K562 (cell line): Measurements from ENCODE around the gene UBE2B. TPM values are rescaled to one million over a fixed set of nuclear protein-coding genes. Genes with fewer than 3 reads are reported as not detected.

Experiments
- ATF1 ChIP-seq, 2 experiments: fragments of 450-650 bp in 1 of 2; IDR thresholded peaks; 2 replicates each; pipeline ENCODE4 v1.6.1; 2016; ENCODE audit warnings: missing compliant biosample characterization in 1 of 2, missing genetic modification characterization in 1 of 2
- BHLHE40 ChIP-seq: IDR thresholded peaks from 2 replicates; pipeline ENCODE4 v1.6.1; 2011; ENCODE audit warnings: low read length, improper control_type of control experiment
- CBX3 ChIP-seq, 2 experiments: IDR thresholded peaks; 1 replicate in 1 of 2; 2 replicates in 1 of 2; pipeline ENCODE4 v1.6.1; 2012; ENCODE audit warnings: inconsistent platforms in 2 of 2, low read length in 2 of 2, borderline replicate concordance in 1 of 2, control low read depth in 1 of 2
- ERF ChIP-seq: fragments of 450-650 bp; formaldehyde crosslinking; IDR thresholded peaks from 2 replicates; pipeline ENCODE4 v1.4.0; 2020; ENCODE audit warnings: mild to moderate bottlenecking, mixed read lengths
- ETV1 ChIP-seq: fragments of 450-650 bp; conservative IDR thresholded peaks from 2 replicates; pipeline ENCODE4 v1.6.1; 2016; ENCODE audit warnings: missing genetic modification characterization, control low read depth, low read depth, missing compliant biosample characterization
- FIP1L1 ChIP-seq: fragments of 200-400 bp; formaldehyde crosslinking; IDR thresholded peaks from 2 replicates; pipeline ENCODE4 v1.6.1; 2018; ENCODE audit warnings: mild to moderate bottlenecking, low read depth, low read length; ENCODE audit not compliant: poor library complexity, severe bottlenecking
- HLTF ChIP-seq: fragments of 450-650 bp; IDR thresholded peaks from 2 replicates; pipeline ENCODE4 v1.6.1; 2016
- JUNB ChIP-seq: fragments of 450-650 bp; formaldehyde crosslinking; conservative IDR thresholded peaks from 2 replicates; pipeline ENCODE4 v1.4.0; 2020; ENCODE audit warnings: mild to moderate bottlenecking
- KAT2B ChIP-seq: IDR thresholded peaks from one replicate; pipeline ENCODE4 v1.6.1; 2012; ENCODE audit warnings: low read depth, mild to moderate bottlenecking, control low read depth, inconsistent platforms, low read length, moderate library complexity
- KLF16 ChIP-seq: IDR thresholded peaks from 2 replicates; pipeline ENCODE4 v1.6.1; 2016; ENCODE audit warnings: antibody characterized with exemption
- MNT ChIP-seq, 2 experiments: fragments of 450-650 bp; conservative IDR thresholded peaks; 2 replicates each; pipeline ENCODE4 v1.6.1; 2017; ENCODE audit warnings: mild to moderate bottlenecking in 2 of 2, moderate library complexity in 2 of 2
- MYNN ChIP-seq, 2 experiments: sonication (generic); formaldehyde crosslinking in 1 of 2; IDR thresholded peaks; 2 replicates each; pipeline versions ENCODE4 v1.5.0 to v1.6.1; 2016 to 2020; ENCODE audit warnings: antibody characterized with exemption in 1 of 2, missing genetic modification reagents in 1 of 2
- NCOA4 ChIP-seq: fragments of 450-650 bp; IDR thresholded peaks from 2 replicates; pipeline ENCODE4 v1.6.1; 2018; ENCODE audit warnings: mild to moderate bottlenecking; ENCODE audit not compliant: partially characterized antibody
- NRF1 ChIP-seq, 2 experiments: fragments of 450-650 bp; IDR thresholded peaks in 1 of 2; conservative IDR thresholded peaks in 1 of 2; 2 replicates each; pipeline ENCODE4 v1.6.1; 2014; ENCODE audit warnings: mild to moderate bottlenecking in 2 of 2
- RB1 ChIP-seq: fragments of 450-650 bp; IDR thresholded peaks from 2 replicates; pipeline ENCODE4 v1.6.1; 2017; ENCODE audit warnings: low read depth, mild to moderate bottlenecking
- SIRT6 ChIP-seq: IDR thresholded peaks from one replicate; pipeline ENCODE4 v1.6.1; 2012; ENCODE audit warnings: low read depth, mild to moderate bottlenecking, control low read depth, inconsistent platforms, low read length, moderate library complexity
- SMARCA4 ChIP-seq: fragments of 450-650 bp; IDR thresholded peaks from 2 replicates; pipeline ENCODE4 v1.6.1; 2016
- SMARCB1 ChIP-seq: IDR thresholded peaks from 2 replicates; pipeline ENCODE4 v1.6.1; 2011; ENCODE audit warnings: improper control_type of control experiment, low read depth; ENCODE audit not compliant: insufficient read length
- STAT5A ChIP-seq: IDR thresholded peaks from 2 replicates; pipeline ENCODE4 v1.6.1; 2012; ENCODE audit warnings: low read length, inconsistent platforms, borderline replicate concordance
- TAF9B ChIP-seq: fragments of 450-650 bp; IDR thresholded peaks from 2 replicates; pipeline ENCODE4 v1.6.1; 2018; ENCODE audit warnings: mild to moderate bottlenecking; ENCODE audit not compliant: partially characterized antibody
- YY1 ChIP-seq, 3 experiments: IDR thresholded peaks; 2 replicates each; pipeline ENCODE4 v1.6.1; 2011; ENCODE audit warnings: low read length in 2 of 3, mild to moderate bottlenecking in 2 of 3, moderate library complexity in 2 of 3, borderline replicate concordance in 1 of 3, control low read depth in 1 of 3, low read depth in 1 of 3; ENCODE audit not compliant: insufficient read depth in 3 of 3, insufficient replicate concordance in 2 of 3, control insufficient read depth in 1 of 3, insufficient read length in 1 of 3; ENCODE audit errors: extremely low read depth in 1 of 3
- ZNF140 ChIP-seq: fragments of 250-450 bp; sonication (Bioruptor Pico); IDR thresholded peaks from 2 replicates; pipeline ENCODE4 v1.8.0; 2021; ENCODE audit warnings: moderate library complexity, mild to moderate bottlenecking, inconsistent platforms
- ZNF311 ChIP-seq: fragments of 250-450 bp; sonication (Bioruptor Pico); IDR thresholded peaks from 2 replicates; pipeline ENCODE4 v1.4.0; 2020; ENCODE audit warnings: mild to moderate bottlenecking, moderate library complexity
- ZNF41 ChIP-seq: fragments of 250-450 bp; sonication (Bioruptor Pico); conservative IDR thresholded peaks from 2 replicates; pipeline ENCODE4 v1.4.0; 2020; ENCODE audit warnings: mild to moderate bottlenecking
- ZNF79 ChIP-seq: fragments of 250-450 bp; sonication (Bioruptor Pico); IDR thresholded peaks from 2 replicates; pipeline ENCODE4 v1.4.0; 2020; ENCODE audit warnings: low read depth, mild to moderate bottlenecking, moderate library complexity
- polyA plus RNA-seq, 8 experiments: library from polyadenylated mRNA; depleted of rRNA in 4 of 8; stranded (reverse) in 5 of 8; unstranded in 3 of 8; fragments of >200 nt; fragmentation: Nextera tagmentation in 2 of 8; fragmentation: Illumina TruSeq in 1 of 8; extraction: Ambion mirVana in 2 of 8; extraction: Trizol in 1 of 8; gene quantifications; 2 replicates each; pipeline versions ENCODE4 v1.2.1 to v1.2.3, GENCODE V29; 2011 to 2014; ENCODE audit warnings: inconsistent platforms in 1 of 8, missing spikeins in 1 of 8
- total RNA-seq, 7 experiments: library from RNA; depleted of rRNA in 6 of 7; stranded (reverse); fragments of >200 nt in 6 of 7; fragmentation: Illumina TruSeq in 2 of 7; extraction: Trizol in 2 of 7; gene quantifications; 2 replicates each; pipeline versions ENCODE4 v1.2.1 to v1.2.3, GENCODE V29; 2011 to 2021; ENCODE audit warnings: low replicate concordance in 1 of 7
- TF ChIP-seq, protein P1 (sequence below): sonication (generic); formaldehyde crosslinking; IDR thresholded peaks from 2 replicates; pipeline ENCODE4 v1.8.0; 2022; ENCODE audit warnings: mild to moderate bottlenecking, missing genetic modification reagents

The UBE2B gene
- total and polyA plus RNA-seq, 9 of the 15 experiments (the other 6 are each of a cell fraction or from before 2014, with no cell fraction given): 13.1 to 198 (median 75.5) TPM

DNA sequence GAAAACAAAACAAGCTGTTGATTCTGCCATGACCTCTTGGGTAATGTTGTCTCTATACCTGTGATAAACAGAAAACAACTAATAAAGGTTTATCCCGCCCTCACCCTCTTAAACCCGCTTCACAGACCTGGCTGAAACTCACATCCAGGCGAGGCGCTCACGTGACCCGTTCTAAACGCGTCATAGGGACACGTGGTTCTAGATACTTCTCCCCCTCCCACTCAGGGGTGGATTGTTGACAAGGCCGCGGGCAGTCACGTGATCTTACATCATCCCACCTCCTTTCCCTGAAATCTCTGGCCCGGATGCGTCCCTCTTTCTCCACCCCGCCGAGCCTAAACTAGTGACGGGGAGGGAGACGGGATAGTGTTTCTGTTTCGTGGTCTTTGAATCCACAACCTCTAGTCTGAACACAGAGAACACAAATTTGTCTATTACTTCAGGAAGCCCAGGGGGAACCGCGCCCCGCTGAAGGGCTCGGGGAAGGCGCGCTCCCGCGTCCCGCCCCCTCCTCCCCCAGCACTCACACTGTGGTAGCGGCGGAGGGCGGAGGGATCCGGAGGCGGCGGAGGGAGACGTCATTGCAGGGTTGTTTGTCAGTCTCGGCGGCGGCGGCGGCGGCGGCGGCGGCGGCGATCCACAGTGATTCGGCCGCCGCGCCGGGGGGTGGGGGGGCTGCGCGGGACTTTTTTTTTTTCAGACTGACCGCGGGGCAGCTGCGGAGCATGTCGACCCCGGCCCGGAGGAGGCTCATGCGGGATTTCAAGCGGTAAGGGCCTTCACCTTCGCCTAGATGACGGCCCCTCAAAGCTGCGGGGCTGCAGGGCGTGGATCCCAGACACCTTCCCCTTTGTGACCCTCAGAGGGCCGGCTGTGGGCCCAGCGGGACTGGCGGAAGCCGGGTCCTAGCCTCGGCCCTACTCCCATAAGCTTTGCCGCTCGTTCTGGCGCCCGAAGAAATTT is at the start of gene UBE2B (continued):
- TF ChIP-seq ZNF311: no peak
- TF ChIP-seq SMARCB1: no peak
- TF ChIP-seq MNT (conservative IDR thresholded peaks at IDR 0.05): peak; percentile 99
- 0 out of 2 replicates have a peak, but pooled peaks have one; percentile 8 for TF ChIP-seq STAT5A
- no peak for TF ChIP-seq KAT2B
- peak in 2 of 3 experiments; percentile 31 to 56 for TF ChIP-seq YY1 (IDR thresholded peaks at IDR 0.05; ENCODE audit: borderline replicate concordance in 1 of 3, control insufficient read depth in 1 of 3, extremely low read depth in 1 of 3, insufficient read depth in 3 of 3, insufficient read length in 1 of 3, insufficient replicate concordance in 2 of 3, low read depth in 1 of 3, low read length in 2 of 3)
- no peak for TF ChIP-seq ZNF79 (CRISPR knock-in tag)
- TF ChIP-seq SIRT6: no peak
- peak; percentile 95 for TF ChIP-seq ETV1 (tag)
- no peak for TF ChIP-seq ZNF140
- TF ChIP-seq KLF16: no peak; the same call in 1 of the 2 replicates
- 0 out of 2 replicates have a peak, but pooled peaks have one; percentile 45 for TF ChIP-seq HLTF
- TF ChIP-seq, protein P1, sequence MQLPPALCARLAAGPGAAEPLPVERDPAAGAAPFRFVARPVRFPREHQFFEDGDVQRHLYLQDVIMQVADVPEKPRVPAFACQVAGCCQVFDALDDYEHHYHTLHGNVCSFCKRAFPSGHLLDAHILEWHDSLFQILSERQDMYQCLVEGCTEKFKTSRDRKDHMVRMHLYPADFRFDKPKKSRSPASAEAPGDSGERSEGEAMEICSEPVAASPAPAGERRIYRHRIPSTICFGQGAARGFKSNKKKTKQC (CRISPR knock-in tag): no peak
- TF ChIP-seq JUNB (CRISPR knock-in tag): no peak
- peak; percentile 97 for TF ChIP-seq BHLHE40
- peak; percentile 92 for TF ChIP-seq TAF9B
- TF ChIP-seq CBX3 (IDR thresholded peaks at IDR 0.05; ENCODE audit: borderline replicate concordance in 1 of 2, low read length in 2 of 2): peak in 1 of 2 experiments; percentile 83; a peak in 1 of 3 replicates
- TF ChIP-seq MYNN (IDR thresholded peaks at IDR 0.05): 0 out of 2 replicates have a peak, but pooled peaks have one; percentile 46
- TF ChIP-seq MYNN (CRISPR knock-in tag; IDR thresholded peaks at IDR 0.05): no peak
- TF ChIP-seq ZNF41 (CRISPR knock-in tag): 0 out of 2 replicates have a peak, but pooled peaks have one; percentile 18
- peak; percentile 62 for TF ChIP-seq FIP1L1
- TF ChIP-seq RB1: peak; percentile 76
- peak; percentile 75 for TF ChIP-seq ERF (CRISPR knock-in tag)
- TF ChIP-seq NCOA4: no peak
- TF ChIP-seq ATF1 (CRISPR knock-in tag; IDR thresholded peaks at IDR 0.05): peak; percentile 72; the same call in 1 of the 2 replicates
- TF ChIP-seq ATF1 (tag; IDR thresholded peaks at IDR 0.05): peak; percentile 98
- TF ChIP-seq SMARCA4: 0 out of 2 replicates have a peak, but pooled peaks have one; percentile 25
- TF ChIP-seq NRF1 (conservative IDR thresholded peaks at IDR 0.05 in 1 of 2, IDR thresholded peaks at IDR 0.05 in 1 of 2): peak in 1 of 2 experiments; percentile 49; a peak in 2 of 4 replicates
